A673 (cell line): ENCODE data around the gene LRRC71.

Source experiments
- CTCF ChIP-seq: fragments of 300-800, 200-600 bp; sonication (generic); conservative IDR thresholded peaks from 2 replicates; pipeline ENCODE4 v1.5.1; 2017; ENCODE audit warnings: low read depth, mild to moderate bottlenecking, antibody characterized with exemption, low read length, moderate library complexity, mixed read lengths
- EZH2 ChIP-seq: fragments of 200-600 bp; sonication (generic); IDR thresholded peaks from 2 replicates; pipeline ENCODE4 v1.6.1; 2017; ENCODE audit warnings: borderline replicate concordance, low read depth, mild to moderate bottlenecking, mixed read lengths, antibody characterized with exemption, low read length; ENCODE audit not compliant: poor library complexity, severe bottlenecking

DNA sequence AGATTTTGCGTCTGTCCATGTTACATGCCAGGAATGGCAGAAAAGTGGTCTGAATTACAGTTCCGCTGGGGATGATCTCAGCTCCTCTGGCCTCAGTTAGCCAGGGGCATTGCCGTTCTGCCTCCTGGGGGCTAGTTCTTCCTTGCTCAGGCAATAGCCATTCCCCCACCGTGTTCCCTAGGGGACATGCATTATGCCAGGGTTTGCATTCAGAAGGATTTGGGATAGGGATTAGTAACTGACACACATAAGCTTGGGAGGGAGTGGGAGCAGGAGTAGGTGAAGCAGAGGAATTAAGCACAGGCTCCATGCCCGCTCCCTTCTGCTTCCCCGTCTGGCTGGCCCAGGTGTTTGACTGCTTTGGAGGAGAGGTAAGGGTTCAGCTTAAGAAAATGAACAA is 12.7 kb downstream of the LRRC71 start:
- TF ChIP-seq CTCF (no peak), EZH2 (no peak)
